ENCODE measurements around the gene GSTO2. TPM values are rescaled to one million over a fixed set of nuclear protein-coding genes. Genes with fewer than 3 reads are reported as not detected.

Gene GSTO2
- total and polyA plus RNA-seq, 2 of the 4 experiments (the other 2 are of a cell fraction), result 1.4 to 2.3 TPM

- H3K14ac ChIP-seq (replicated peaks; ENCODE audit: low read depth, low read length), result no peak overlapping the region
- ATAC-seq (ENCODE audit: low read depth) (no peak), DNase-seq (no peak)
- WGBS, 2 experiments (ENCODE audit: extremely low coverage in 2 of 2, insufficient read length in 1 of 2), result 75% methylated on average over 1 of the region's 3 CpGs; no CpG with 5 or more reads in 1 of the 2 experiments
- ChIA-PET CTCF (interaction anchor here (0.5 to 3.1 kb wide), 2 partner anchors 9 to 11 kb away, joined by 4 to 12 read pairs; no protein-coding TSS in a partner anchor), POLR2A (ENCODE audit: unreplicated experiment) (no interaction called here)
- no peaks in the 10 kb centered on the region for H3K79me1 ChIP-seq (ENCODE audit: low read depth in 1 of 2, low read length in 2 of 2)
- H2BK20ac ChIP-seq (ENCODE audit: low read depth, low read length), result no peak overlapping the region
- no peaks in the 10 kb centered on the region for H3K4me1 ChIP-seq (ENCODE audit: control insufficient read depth, insufficient read depth, low read length)
- no peak overlapping the region for H2BK120ac ChIP-seq (ENCODE audit: low read depth, low read length)
- no peak overlapping the region for H3K18ac ChIP-seq (ENCODE audit: low read depth, low read length)
- no peak for TF ChIP-seq MAZ (IDR thresholded peaks at IDR 0.05; ENCODE audit: borderline replicate concordance, low read depth, low read length)
- TF ChIP-seq POLR2A (IDR thresholded peaks at IDR 0.05; ENCODE audit: low read depth, low read length), result no peak
- TF ChIP-seq RCOR1 (IDR thresholded peaks at IDR 0.05; ENCODE audit: insufficient replicate concordance, low read length), result no peak
- TF ChIP-seq USF2 (IDR thresholded peaks at IDR 0.05; ENCODE audit: low read depth, low read length), result no peak
- TF ChIP-seq NFE2L2 (IDR thresholded peaks at IDR 0.05; ENCODE audit: low read depth, low read length), result no peak
- no peak for TF ChIP-seq FOS (IDR thresholded peaks at IDR 0.05; ENCODE audit: low read depth, low read length)
- TF ChIP-seq CHD1 (IDR thresholded peaks at IDR 0.05; ENCODE audit: low read depth, low read length), result no peak
- TF ChIP-seq BHLHE40 (IDR thresholded peaks at IDR 0.05; ENCODE audit: low read depth, low read length), result no peak
- no peak for TF ChIP-seq SMC3 (IDR thresholded peaks at IDR 0.05; ENCODE audit: low read depth, low read length)
- TF ChIP-seq MXI1 (IDR thresholded peaks at IDR 0.05; ENCODE audit: borderline replicate concordance, low read depth, low read length), result no peak
- TF ChIP-seq RFX5 (IDR thresholded peaks at IDR 0.05; ENCODE audit: low read depth, low read length), result no peak
- TF ChIP-seq, protein P1, sequence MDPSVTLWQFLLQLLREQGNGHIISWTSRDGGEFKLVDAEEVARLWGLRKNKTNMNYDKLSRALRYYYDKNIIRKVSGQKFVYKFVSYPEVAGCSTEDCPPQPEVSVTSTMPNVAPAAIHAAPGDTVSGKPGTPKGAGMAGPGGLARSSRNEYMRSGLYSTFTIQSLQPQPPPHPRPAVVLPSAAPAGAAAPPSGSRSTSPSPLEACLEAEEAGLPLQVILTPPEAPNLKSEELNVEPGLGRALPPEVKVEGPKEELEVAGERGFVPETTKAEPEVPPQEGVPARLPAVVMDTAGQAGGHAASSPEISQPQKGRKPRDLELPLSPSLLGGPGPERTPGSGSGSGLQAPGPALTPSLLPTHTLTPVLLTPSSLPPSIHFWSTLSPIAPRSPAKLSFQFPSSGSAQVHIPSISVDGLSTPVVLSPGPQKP (IDR thresholded peaks at IDR 0.05; ENCODE audit: borderline replicate concordance, low read depth, low read length), result no peak
- no peak for TF ChIP-seq MAFK (IDR thresholded peaks at IDR 0.05; ENCODE audit: low read depth, low read length)
- TF ChIP-seq CEBPB (IDR thresholded peaks at IDR 0.05; ENCODE audit: low read depth, low read length), result no peak
- no peak for TF ChIP-seq RAD21 (IDR thresholded peaks at IDR 0.05; ENCODE audit: low read length)
- TF ChIP-seq CTCF (conservative IDR thresholded peaks at IDR 0.05; ENCODE audit: low read depth, low read length), result no peak
- no peak overlapping the region for H3K27ac ChIP-seq (ENCODE audit: insufficient read depth, low read length)
- H4K20me1 ChIP-seq (ENCODE audit: insufficient read depth, low read length), result no peaks in the 10 kb centered on the region
- H3K9me3 ChIP-seq (ENCODE audit: control insufficient read depth, insufficient read depth, low read length), result no peaks in the 10 kb centered on the region
- no peak overlapping the region for H3K56ac ChIP-seq (ENCODE audit: extremely low read depth, insufficient read depth, low read length)
- H2AK5ac ChIP-seq (ENCODE audit: low read depth, low read length), result no peak overlapping the region
- no peak overlapping the region for H2AK9ac ChIP-seq (replicated peaks; ENCODE audit: low read depth, low read length, poor library complexity)
- H2BK15ac ChIP-seq (ENCODE audit: low read depth, low read length), result no peak overlapping the region
- no peak overlapping the region for H2AFZ ChIP-seq (replicated peaks; ENCODE audit: low read length, poor library complexity)
- H3K27me3 ChIP-seq (ENCODE audit: control insufficient read depth, insufficient read depth, low read length), result no peaks in the 10 kb centered on the region
- H3K4ac ChIP-seq (ENCODE audit: low read depth, low read length), result no peak overlapping the region
- H3K36me3 ChIP-seq (ENCODE audit: control insufficient read depth, insufficient read depth, low read length), result no peaks in the 10 kb centered on the region
- H4K91ac ChIP-seq (ENCODE audit: insufficient read depth, low read depth, low read length), result no peak overlapping the region
- no peak overlapping the region for H3K4me2 ChIP-seq (ENCODE audit: low read depth, low read length)
- H4K8ac ChIP-seq (ENCODE audit: low read depth in 2 of 2, low read length in 2 of 2), result no peak overlapping the region
- no peaks in the 10 kb centered on the region for H3K9me1 ChIP-seq (ENCODE audit: insufficient read depth, low read length)
- no peak overlapping the region for H2BK5ac ChIP-seq (ENCODE audit: low read depth, low read length, poor library complexity, severe bottlenecking)
- dilution Hi-C loops (cut with HindIII; ENCODE audit: low sequenced_read_pairs, unreplicated experiment), result no loop called here
- no peak overlapping the region for H3K9ac ChIP-seq (ENCODE audit: low read depth, low read length)
- no peak overlapping the region for H4K5ac ChIP-seq (ENCODE audit: low read depth, low read length)
- intact Hi-C loops (cut with micrococcal nuclease), result no loop called here
- H3K23ac ChIP-seq (ENCODE audit: low read depth, low read length), result no peak overlapping the region
- in situ Hi-C loops (cut with MboI; ENCODE audit: low sequenced_read_pairs), result no loop called here
- H3K4me3 ChIP-seq (ENCODE audit: insufficient read depth, low read depth, low read length), result no peak overlapping the region
- BruUV-seq (replicated peaks), result no TSS peak
These were observed 12.7 kb downstream of the GSTO2 start for GRCh38 chr10:104281694-104282093.

All from IMR-90 (cell line).